Activated B cell treated with CpG ODN at 0.5 μM for 24 hours (primary cell): Measurements from ENCODE around the gene SHC4. TPM values are rescaled to one million over a fixed set of nuclear protein-coding genes. Genes with fewer than 3 reads are reported as not detected.

Experiments used
- ATAC-seq: fragments of 200-7000 bp; cut with Tn5 transposase; one replicate; pipeline ENCODE4 v1.10.0; 2021; ENCODE audit warnings: low read depth, mild to moderate bottlenecking, moderate library complexity
- CTCF ChIA-PET: fragments of 350-600 bp; sonication (Branson Sonifier 250); formaldehyde crosslinking; loops from one replicate; lab custom pipeline; 2021; ENCODE audit warnings: antibody characterized with exemption; lab: Charles Lee
- POLR2A ChIA-PET: fragments of 350-600 bp; sonication (Branson Sonifier 250); formaldehyde crosslinking; loops from one replicate; lab custom pipeline; 2021; ENCODE audit warnings: antibody characterized with exemption; lab: Charles Lee
- DNase-seq: peaks from one replicate; pipeline ENCODE4 v3.0.0; 2022
- H3K27ac Mint-ChIP-seq: one replicate; pipeline ENCODE4 v1.8.0; 2020; ENCODE audit warnings: mixed read lengths
- H3K27me3 Mint-ChIP-seq: one replicate; pipeline ENCODE4 v1.8.0; 2021; ENCODE audit warnings: mixed read lengths
- H3K36me3 Mint-ChIP-seq: one replicate; pipeline ENCODE4 v1.8.0; 2021; ENCODE audit warnings: low read depth, mixed read lengths
- H3K4me1 Mint-ChIP-seq: one replicate; pipeline ENCODE4 v1.8.0; 2021; ENCODE audit warnings: mixed read lengths
- H3K4me3 Mint-ChIP-seq: one replicate; pipeline ENCODE4 v1.8.0; 2020; ENCODE audit warnings: mild to moderate bottlenecking, mixed read lengths
- H3K9me3 Mint-ChIP-seq: one replicate; pipeline ENCODE4 v1.8.0; 2020; ENCODE audit warnings: mixed read lengths
- intact Hi-C: fragments of 100-400 bp; cut with micrococcal nuclease; formaldehyde crosslinking; loops from one replicate; pipeline ENCODE4 v1.15.1; 2024
- total RNA-seq: library from RNA; stranded (reverse); gene quantifications from 2 replicates; pipeline ENCODE4 v1.2.3, GENCODE V29; 2022
- TF ChIP-seq, protein P1 (sequence below): fragments of 200-600 bp; IDR thresholded peaks from one replicate; pipeline ENCODE4 v1.8.0; 2022; ENCODE audit warnings: antibody characterized with exemption, mild to moderate bottlenecking

SHC4 gene
- total RNA-seq, 1 donor from 2014 or later = not detected

GRCh38 chr15:48871542-48871941 lies 92.2 kb downstream of the SHC4 start:
- CTCF ChIA-PET = interaction anchor here (0.9 kb wide), 1 partner anchor 10 kb away, joined by 4 read pairs; no protein-coding TSS in a partner anchor
- no peak for DNase-seq
- POLR2A ChIA-PET = no interaction called here
- Mint-ChIP-seq H3K27ac (no peak overlapping the region), H3K36me3 (no peaks in the 10 kb centered on the region), H3K27me3 (peaks cover 37% of the 10 kb centered on the region), H3K4me3 (no peak overlapping the region), H3K4me1 (no peaks in the 10 kb centered on the region), H3K9me3 (no peaks in the 10 kb centered on the region)
- intact Hi-C loops = loop anchor here (10.0 kb wide), 2 partner anchors 537 to 697 kb away; partner anchors contain the start of genes DUT and MYEF2
- TF ChIP-seq, protein P1, sequence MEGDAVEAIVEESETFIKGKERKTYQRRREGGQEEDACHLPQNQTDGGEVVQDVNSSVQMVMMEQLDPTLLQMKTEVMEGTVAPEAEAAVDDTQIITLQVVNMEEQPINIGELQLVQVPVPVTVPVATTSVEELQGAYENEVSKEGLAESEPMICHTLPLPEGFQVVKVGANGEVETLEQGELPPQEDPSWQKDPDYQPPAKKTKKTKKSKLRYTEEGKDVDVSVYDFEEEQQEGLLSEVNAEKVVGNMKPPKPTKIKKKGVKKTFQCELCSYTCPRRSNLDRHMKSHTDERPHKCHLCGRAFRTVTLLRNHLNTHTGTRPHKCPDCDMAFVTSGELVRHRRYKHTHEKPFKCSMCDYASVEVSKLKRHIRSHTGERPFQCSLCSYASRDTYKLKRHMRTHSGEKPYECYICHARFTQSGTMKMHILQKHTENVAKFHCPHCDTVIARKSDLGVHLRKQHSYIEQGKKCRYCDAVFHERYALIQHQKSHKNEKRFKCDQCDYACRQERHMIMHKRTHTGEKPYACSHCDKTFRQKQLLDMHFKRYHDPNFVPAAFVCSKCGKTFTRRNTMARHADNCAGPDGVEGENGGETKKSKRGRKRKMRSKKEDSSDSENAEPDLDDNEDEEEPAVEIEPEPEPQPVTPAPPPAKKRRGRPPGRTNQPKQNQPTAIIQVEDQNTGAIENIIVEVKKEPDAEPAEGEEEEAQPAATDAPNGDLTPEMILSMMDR = no peak
- no peak for ATAC-seq

DNA sequence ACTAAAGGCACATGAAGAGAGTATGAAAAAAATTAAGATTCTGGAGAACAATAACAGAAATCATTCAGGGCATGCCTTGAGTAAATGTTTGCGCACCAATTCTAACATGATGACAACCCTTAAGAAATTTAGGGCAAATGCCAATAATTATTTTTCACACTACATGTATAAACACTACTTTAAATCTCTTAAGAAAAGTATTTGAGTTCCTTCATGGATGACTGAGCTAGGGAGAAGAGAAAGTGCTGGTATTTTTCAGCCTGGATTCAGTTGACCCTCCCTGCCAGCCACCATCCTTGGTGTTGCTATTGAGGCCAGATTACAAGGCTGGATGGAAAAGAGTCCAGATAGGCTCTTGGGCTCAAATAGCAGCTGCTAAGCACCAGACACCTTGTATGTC lies 93.8 kb downstream of the SHC4 start:
- H3K27me3 Mint-ChIP-seq = peaks cover 46% of the 10 kb centered on the region
- intact Hi-C loops = loop anchor here (10.0 kb wide), 2 partner anchors 535 to 695 kb away; partner anchors contain the start of genes DUT and MYEF2

GRCh38 chr15:48868536-48868935 lies 95.2 kb downstream of the SHC4 start:
- CTCF ChIA-PET = interaction anchor here (0.8 kb wide), 1 partner anchor 12 kb away, joined by 3 read pairs; no protein-coding TSS in a partner anchor

More for the DNA sequence above, 93.8 kb downstream of the SHC4 start:
- H3K36me3 Mint-ChIP-seq = no peaks in the 10 kb centered on the region
- ATAC-seq (no peak), DNase-seq (no peak)
- no peaks in the 10 kb centered on the region for H3K9me3 Mint-ChIP-seq
- H3K4me1 Mint-ChIP-seq = no peaks in the 10 kb centered on the region
- no peak overlapping the region for H3K4me3 Mint-ChIP-seq
- ChIA-PET CTCF (no interaction called here), POLR2A (no interaction called here)
- TF ChIP-seq, protein P1 = no peak
- no peak overlapping the region for H3K27ac Mint-ChIP-seq

GRCh38 chr15:48868023-48868422 lies 95.7 kb downstream of the SHC4 start:
- no peak overlapping the region for H3K4me3 Mint-ChIP-seq
- TF ChIP-seq, protein P1 = no peak
- peaks cover 44% of the 10 kb centered on the region for H3K27me3 Mint-ChIP-seq
- POLR2A ChIA-PET = no interaction called here
- no peak for ATAC-seq
- DNase-seq = no peak
- H3K36me3 Mint-ChIP-seq = no peaks in the 10 kb centered on the region
- CTCF ChIA-PET = no interaction called here
- H3K4me1 Mint-ChIP-seq = no peaks in the 10 kb centered on the region
- H3K9me3 Mint-ChIP-seq = no peaks in the 10 kb centered on the region
- intact Hi-C loops = no loop called here
- H3K27ac Mint-ChIP-seq = no peak overlapping the region

More at GRCh38 chr15:48868536-48868935, 95.2 kb downstream of the SHC4 start:
- Mint-ChIP-seq H3K4me3 (no peak overlapping the region), H3K27ac (no peak overlapping the region), H3K4me1 (no peaks in the 10 kb centered on the region), H3K9me3 (no peaks in the 10 kb centered on the region), H3K27me3 (peaks cover 46% of the 10 kb centered on the region), H3K36me3 (no peaks in the 10 kb centered on the region)
- DNase-seq (no peak), ATAC-seq (no peak)
- TF ChIP-seq, protein P1 = no peak
- POLR2A ChIA-PET = no interaction called here
- intact Hi-C loops = no loop called here

GRCh38 chr15:48866141-48866563 lies 97.6 kb downstream of the SHC4 start:
- ChIA-PET POLR2A (no interaction called here), CTCF (no interaction called here)
- no peaks in the 10 kb centered on the region for H3K4me1 Mint-ChIP-seq
- no peak overlapping the region for H3K4me3 Mint-ChIP-seq
- H3K27ac Mint-ChIP-seq = no peak overlapping the region
- intact Hi-C loops = no loop called here
- DNase-seq (no peak), ATAC-seq (no peak)
- H3K27me3 Mint-ChIP-seq = peaks cover 30% of the 10 kb centered on the region
- no peaks in the 10 kb centered on the region for H3K9me3 Mint-ChIP-seq
- no peaks in the 10 kb centered on the region for H3K36me3 Mint-ChIP-seq
- TF ChIP-seq, protein P1 = no peak
